IMR-90 (cell line): Measurements from ENCODE around the gene SGMS1.

Source experiments
- BHLHE40 ChIP-seq: fragments of 150-350 bp; IDR thresholded peaks from 2 replicates; pipeline ENCODE4 v1.6.1; 2016; ENCODE audit warnings: mild to moderate bottlenecking, low read depth, low read length
- CEBPB ChIP-seq: IDR thresholded peaks from 2 replicates; pipeline ENCODE4 v1.6.1; 2012; ENCODE audit warnings: low read depth, low read length, improper control_type of control experiment
- CHD1 ChIP-seq: IDR thresholded peaks from 2 replicates; pipeline ENCODE4 v1.6.1; 2012; ENCODE audit warnings: low read depth, low read length, improper control_type of control experiment
- FOS ChIP-seq: fragments of 150-350 bp; IDR thresholded peaks from 2 replicates; pipeline ENCODE4 v1.6.1; 2016; ENCODE audit warnings: low read depth, low read length
- MXI1 ChIP-seq: IDR thresholded peaks from 2 replicates; pipeline ENCODE4 v1.6.1; 2012; ENCODE audit warnings: low read depth, mild to moderate bottlenecking, low read length, moderate library complexity, borderline replicate concordance
- NFE2L2 ChIP-seq: fragments of 150-350 bp; IDR thresholded peaks from 2 replicates; pipeline ENCODE4 v1.6.1; 2016; ENCODE audit warnings: low read depth, mild to moderate bottlenecking, low read length
- POLR2A ChIP-seq: IDR thresholded peaks from 2 replicates; pipeline ENCODE4 v1.6.1; 2012; ENCODE audit warnings: mild to moderate bottlenecking, low read depth, low read length
- RAD21 ChIP-seq: IDR thresholded peaks from 2 replicates; pipeline ENCODE4 v1.6.1; 2012; ENCODE audit warnings: low read length, improper control_type of control experiment
- SMC3 ChIP-seq: fragments of 150-350 bp; IDR thresholded peaks from 2 replicates; pipeline ENCODE4 v1.6.1; 2016; ENCODE audit warnings: low read depth, mild to moderate bottlenecking, antibody characterized with exemption, low read length, moderate library complexity
- TF ChIP-seq, protein P1 (sequence below): conservative IDR thresholded peaks from 2 replicates; pipeline ENCODE4 v1.5.1; 2012; ENCODE audit warnings: mild to moderate bottlenecking, low read depth, low read length, improper control_type of control experiment

DNA sequence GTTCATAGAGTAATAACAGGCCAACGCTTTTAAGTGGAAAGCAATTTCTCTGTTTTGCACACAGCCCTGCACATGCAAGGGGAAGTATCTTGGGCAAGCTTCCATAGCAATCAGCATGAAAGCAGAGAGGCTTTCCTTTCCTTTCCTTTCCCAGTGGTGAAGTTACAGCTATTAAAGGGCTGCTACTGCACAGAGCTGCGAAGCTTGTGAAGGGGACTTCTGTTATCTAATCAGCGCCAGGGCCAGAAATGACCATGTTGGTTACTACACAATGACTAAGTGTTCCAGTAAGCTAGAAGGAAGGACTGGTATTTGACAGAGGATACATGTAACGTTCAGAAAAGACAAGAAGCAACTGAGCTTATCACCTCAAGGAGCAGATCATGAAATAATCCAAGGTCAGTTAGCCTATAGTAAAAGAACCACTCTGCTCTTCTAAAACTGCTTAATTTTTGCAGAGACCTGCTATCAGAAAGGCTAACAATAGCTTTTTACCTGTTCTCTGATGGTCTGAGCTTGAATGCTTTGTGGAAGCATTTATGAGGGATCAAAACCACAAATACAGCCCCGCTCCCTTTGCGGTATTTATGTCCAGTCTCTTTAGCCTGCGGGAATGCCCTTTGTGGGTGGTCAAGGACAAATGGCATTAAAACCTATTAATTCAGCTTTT, 45.9 kb downstream of the SGMS1 start:
- TF ChIP-seq, protein P1, sequence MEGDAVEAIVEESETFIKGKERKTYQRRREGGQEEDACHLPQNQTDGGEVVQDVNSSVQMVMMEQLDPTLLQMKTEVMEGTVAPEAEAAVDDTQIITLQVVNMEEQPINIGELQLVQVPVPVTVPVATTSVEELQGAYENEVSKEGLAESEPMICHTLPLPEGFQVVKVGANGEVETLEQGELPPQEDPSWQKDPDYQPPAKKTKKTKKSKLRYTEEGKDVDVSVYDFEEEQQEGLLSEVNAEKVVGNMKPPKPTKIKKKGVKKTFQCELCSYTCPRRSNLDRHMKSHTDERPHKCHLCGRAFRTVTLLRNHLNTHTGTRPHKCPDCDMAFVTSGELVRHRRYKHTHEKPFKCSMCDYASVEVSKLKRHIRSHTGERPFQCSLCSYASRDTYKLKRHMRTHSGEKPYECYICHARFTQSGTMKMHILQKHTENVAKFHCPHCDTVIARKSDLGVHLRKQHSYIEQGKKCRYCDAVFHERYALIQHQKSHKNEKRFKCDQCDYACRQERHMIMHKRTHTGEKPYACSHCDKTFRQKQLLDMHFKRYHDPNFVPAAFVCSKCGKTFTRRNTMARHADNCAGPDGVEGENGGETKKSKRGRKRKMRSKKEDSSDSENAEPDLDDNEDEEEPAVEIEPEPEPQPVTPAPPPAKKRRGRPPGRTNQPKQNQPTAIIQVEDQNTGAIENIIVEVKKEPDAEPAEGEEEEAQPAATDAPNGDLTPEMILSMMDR = no peak
- peak; percentile 5; the same call in 1 of the 2 replicates for TF ChIP-seq CEBPB
- TF ChIP-seq POLR2A = no peak
- TF ChIP-seq BHLHE40 = peak; percentile 14; the same call in 1 of the 2 replicates
- TF ChIP-seq MXI1 = no peak
- no peak for TF ChIP-seq CHD1
- no peak for TF ChIP-seq FOS
- TF ChIP-seq RAD21 = no peak
- no peak for TF ChIP-seq NFE2L2
- TF ChIP-seq SMC3 = no peak
